H1 (cell line): ENCODE data around the gene PPP1CC. TPM values are rescaled to one million over a fixed set of nuclear protein-coding genes. Genes with fewer than 3 reads are reported as not detected.

Source experiments
- KDM1A ChIP-seq: fragments of 200-600, 300-600 bp; sonication (generic); IDR thresholded peaks from 2 replicates; pipeline ENCODE4 v1.7.1; 2016; ENCODE audit warnings: mild to moderate bottlenecking, low read length, borderline replicate concordance
- polyA plus RNA-seq, 7 experiments: library from polyadenylated mRNA; depleted of rRNA in 3 of 7; stranded (reverse) in 5 of 7; unstranded in 2 of 7; fragments of >200 nt in 5 of 7; fragments of 200-250 nt in 2 of 7; gene quantifications; 1 replicate in 5 of 7; 2 replicates in 1 of 7; 4 replicates in 1 of 7; pipeline versions ENCODE4 v1.2.1 to v1.2.3, GENCODE V29; 2011 to 2013; ENCODE audit warnings: missing spikeins in 2 of 7, mixed read lengths in 2 of 7
- total RNA-seq: library from RNA; stranded (reverse); fragmentation: NEBNext Ultra II Directional; extraction: Animal tissue kit (Norgen Biotek cat#: 25700); gene quantifications from 2 replicates; pipeline ENCODE4 v1.2.1, GENCODE V29; 2021

Gene PPP1CC
- total and polyA plus RNA-seq, 2 of the 8 experiments (the other 6 are each of a cell fraction or from before 2014, with no cell fraction given) = 193 to 350 TPM

GRCh38 chr12:110785240-110785639, 42.5 kb upstream of the PPP1CC start (continued):
- TF ChIP-seq KDM1A = no peak
- TF ChIP-seq, all 59 proteins: peak for 0
